A549 (cell line): ENCODE data around the gene DDO.

Experiments
- POLR2A ChIP-seq: IDR thresholded peaks from 2 replicates; pipeline ENCODE4 v1.6.1; 2012; ENCODE audit warnings: mild to moderate bottlenecking, low read length
- RFX5 ChIP-seq: fragments of 450-650 bp; IDR thresholded peaks from 2 replicates; pipeline ENCODE4 v1.7.1; 2014; ENCODE audit warnings: antibody characterized with exemption, mild to moderate bottlenecking, moderate library complexity
- SMC3 ChIP-seq: fragments of >200 bp; sonication (Bioruptor Twin); formaldehyde crosslinking; IDR thresholded peaks from 3 replicates; pipeline ENCODE4 v1.6.1; 2018; ENCODE audit warnings: inconsistent platforms
- TP53 ChIP-seq: fragments of 250-450 bp; sonication (Bioruptor Pico); IDR thresholded peaks from 2 replicates; pipeline ENCODE4 v1.5.0; 2021; ENCODE audit warnings: mild to moderate bottlenecking, moderate library complexity

- TF ChIP-seq RFX5: no peak
- no peak for TF ChIP-seq SMC3
- no peak for TF ChIP-seq TP53 (CRISPR knock-in tag)
- TF ChIP-seq POLR2A: no peak
Measured at GRCh38 chr6:110440026-110440425, 24.7 kb upstream of the DDO start.
